DOHH2 (cell line): Measurements from ENCODE around the gene SPNS2.

ENCODE experiments used
- H3F3A ChIP-seq: fragments of 200-600 bp; sonication (generic), shearing (Covaris generic); 2 replicates; pipeline ENCODE4 v1.6.0; 2016; ENCODE audit warnings: antibody characterized with exemption, mild to moderate bottlenecking; ENCODE audit not compliant: control insufficient read depth, insufficient read depth
- H3K27ac ChIP-seq: fragments of 200-600 bp; sonication (generic); 2 replicates; pipeline ENCODE4 v1.5.1; 2014; ENCODE audit warnings: low read depth, mild to moderate bottlenecking, low read length, moderate library complexity
- H3K27me3 ChIP-seq: fragments of 200-600 bp; sonication (generic); 2 replicates; pipeline ENCODE4 v1.6.1; 2014; ENCODE audit warnings: mild to moderate bottlenecking, low read length, mixed read lengths; ENCODE audit not compliant: control insufficient read depth
- H3K36me3 ChIP-seq: fragments of 200-600 bp; sonication (generic); 2 replicates; pipeline ENCODE4 v1.6.1; 2014; ENCODE audit warnings: mild to moderate bottlenecking, low read length, moderate library complexity, mixed read lengths; ENCODE audit not compliant: control insufficient read depth
- H3K4me1 ChIP-seq: fragments of 200-600 bp; sonication (generic); 2 replicates; pipeline ENCODE4 v1.6.1; 2014; ENCODE audit warnings: mild to moderate bottlenecking, low read length, mixed read lengths; ENCODE audit not compliant: control insufficient read depth
- H3K4me2 ChIP-seq: fragments of 200-600 bp; sonication (generic); 2 replicates; pipeline ENCODE4 v1.6.0; 2014; ENCODE audit warnings: mild to moderate bottlenecking, low read length, moderate library complexity
- H3K4me3 ChIP-seq: fragments of 200-600 bp; sonication (generic); 2 replicates; pipeline ENCODE4 v1.5.1; 2014; ENCODE audit warnings: mild to moderate bottlenecking, low read length, mixed read lengths
- H3K79me2 ChIP-seq: fragments of 200-600 bp; sonication (generic); 2 replicates; pipeline ENCODE4 v1.6.1; 2014; ENCODE audit warnings: mild to moderate bottlenecking, low read length, mixed read lengths; ENCODE audit not compliant: control insufficient read depth
- H3K9me2 ChIP-seq: fragments of 200-600 bp; sonication (generic); replicated peaks from 2 replicates; pipeline ENCODE4 v1.6.1; 2014; ENCODE audit warnings: mild to moderate bottlenecking, low read length, mixed read lengths; ENCODE audit not compliant: control insufficient read depth
- H3K9me3 ChIP-seq: fragments of 200-600 bp; sonication (generic); 2 replicates; pipeline ENCODE4 v1.6.1; 2014; ENCODE audit warnings: antibody characterized with exemption, low read length, mixed read lengths; ENCODE audit not compliant: control insufficient read depth, insufficient read depth
- H4K20me1 ChIP-seq: fragments of 200-600 bp; sonication (generic); 2 replicates; pipeline ENCODE4 v1.6.0; 2014; ENCODE audit warnings: low read depth, mild to moderate bottlenecking, antibody characterized with exemption, low read length, moderate library complexity; ENCODE audit not compliant: control insufficient read depth, insufficient read depth
- CTCF ChIP-seq: fragments of 200-600 bp; sonication (generic); IDR thresholded peaks from one replicate; pipeline ENCODE4 v1.5.1; 2014; ENCODE audit warnings: antibody characterized with exemption, mild to moderate bottlenecking, low read depth, low read length; ENCODE audit not compliant: poor library complexity, severe bottlenecking
- EZH2phosphoT487 ChIP-seq: fragments of 200-600 bp; sonication (generic); IDR thresholded peaks from 2 replicates; pipeline ENCODE4 v1.6.1; 2017; ENCODE audit warnings: borderline replicate concordance, mild to moderate bottlenecking, antibody characterized with exemption, low read length, moderate library complexity, mixed read lengths

SPNS2 gene

GRCh38 chr17:4503283-4504025 is 4.8 kb downstream of the SPNS2 start:
- Histone ChIP-seq H3K27me3 (peaks cover 38% of the 10 kb centered on the region), H3K4me1 (peaks cover 22% of the 10 kb centered on the region), H3K79me2 (no peaks in the 10 kb centered on the region), H3K4me3 (no peak overlapping the region), H3K9me3 (no peaks in the 10 kb centered on the region), H3K9me2 (no peaks in the 10 kb centered on the region), H3K4me2 (no peak overlapping the region), H3F3A (no peaks in the 10 kb centered on the region), H3K27ac (no peak overlapping the region), H3K36me3 (no peaks in the 10 kb centered on the region), H4K20me1 (no peaks in the 10 kb centered on the region)
- no peak for TF ChIP-seq EZH2phosphoT487
- no peak for TF ChIP-seq CTCF

DNA sequence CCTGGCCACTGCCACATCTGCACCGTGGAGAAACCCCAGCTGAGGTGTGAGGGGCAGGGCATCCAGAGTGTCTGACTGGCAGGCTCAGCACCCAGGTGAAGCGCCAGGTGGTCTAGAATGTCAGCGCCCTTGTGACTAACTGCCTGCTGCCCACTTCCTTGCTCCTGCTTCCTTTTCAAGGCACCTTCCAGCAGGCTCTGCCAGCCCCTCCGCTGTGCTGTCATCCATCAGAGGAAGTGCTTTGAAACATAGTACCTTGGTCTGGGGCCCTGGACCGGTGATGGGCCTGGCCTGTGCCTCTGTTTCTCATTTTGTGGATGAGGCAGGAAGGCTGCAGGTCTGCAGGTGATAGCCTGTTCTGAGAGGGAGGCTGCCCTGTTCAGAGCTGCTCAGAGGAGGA is 5.5 kb downstream of the SPNS2 start:
- TF ChIP-seq EZH2phosphoT487 (no peak), CTCF (no peak)
- H4K20me1 ChIP-seq, result no peaks in the 10 kb centered on the region

DNA sequence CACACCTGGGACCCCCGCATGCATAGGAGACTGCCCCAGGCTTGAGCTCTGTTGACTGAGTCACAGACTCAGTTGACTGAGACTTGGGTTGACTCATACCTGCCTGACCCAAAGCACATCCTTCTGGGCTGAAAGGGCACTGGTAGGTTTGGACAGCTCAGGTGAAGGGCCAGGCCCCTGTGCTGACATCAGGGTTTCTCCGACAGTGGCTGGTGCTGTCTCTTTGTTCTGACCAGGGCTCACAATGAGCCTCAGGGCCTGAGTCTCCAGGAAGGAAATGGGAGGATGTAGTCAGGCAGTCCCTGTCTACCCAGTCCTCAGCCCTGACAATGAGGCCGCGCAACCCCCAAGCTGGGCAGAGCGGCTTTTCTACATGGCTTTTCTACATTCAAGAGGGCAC is 6.5 kb downstream of the SPNS2 start:
- H3K4me3 ChIP-seq, result no peak overlapping the region
- no peaks in the 10 kb centered on the region for H3K9me3 ChIP-seq
- no peaks in the 10 kb centered on the region for H3F3A ChIP-seq
- no peak overlapping the region for H3K4me2 ChIP-seq
- H3K27me3 ChIP-seq, result peaks cover 26% of the 10 kb centered on the region
- H3K4me1 ChIP-seq, result peaks cover 16% of the 10 kb centered on the region
- no peaks in the 10 kb centered on the region for H3K36me3 ChIP-seq
- no peaks in the 10 kb centered on the region for H3K9me2 ChIP-seq
- H3K27ac ChIP-seq, result no peak overlapping the region
- no peaks in the 10 kb centered on the region for H4K20me1 ChIP-seq
- no peaks in the 10 kb centered on the region for H3K79me2 ChIP-seq
- no peak for TF ChIP-seq EZH2phosphoT487
- TF ChIP-seq CTCF, result no peak

More for the DNA sequence above, 5.5 kb downstream of the SPNS2 start:
- H3K27ac ChIP-seq, result no peak overlapping the region
- no peaks in the 10 kb centered on the region for H3K79me2 ChIP-seq
- H3K9me2 ChIP-seq, result no peaks in the 10 kb centered on the region
- no peak overlapping the region for H3K4me2 ChIP-seq
- H3F3A ChIP-seq, result no peaks in the 10 kb centered on the region
- no peak overlapping the region for H3K4me3 ChIP-seq
- H3K4me1 ChIP-seq, result peaks cover 21% of the 10 kb centered on the region
- peaks cover 36% of the 10 kb centered on the region for H3K27me3 ChIP-seq
- H3K36me3 ChIP-seq, result no peaks in the 10 kb centered on the region
- H3K9me3 ChIP-seq, result no peaks in the 10 kb centered on the region
